Measurements from ENCODE around the gene PKN1.

Gene PKN1

DNA sequence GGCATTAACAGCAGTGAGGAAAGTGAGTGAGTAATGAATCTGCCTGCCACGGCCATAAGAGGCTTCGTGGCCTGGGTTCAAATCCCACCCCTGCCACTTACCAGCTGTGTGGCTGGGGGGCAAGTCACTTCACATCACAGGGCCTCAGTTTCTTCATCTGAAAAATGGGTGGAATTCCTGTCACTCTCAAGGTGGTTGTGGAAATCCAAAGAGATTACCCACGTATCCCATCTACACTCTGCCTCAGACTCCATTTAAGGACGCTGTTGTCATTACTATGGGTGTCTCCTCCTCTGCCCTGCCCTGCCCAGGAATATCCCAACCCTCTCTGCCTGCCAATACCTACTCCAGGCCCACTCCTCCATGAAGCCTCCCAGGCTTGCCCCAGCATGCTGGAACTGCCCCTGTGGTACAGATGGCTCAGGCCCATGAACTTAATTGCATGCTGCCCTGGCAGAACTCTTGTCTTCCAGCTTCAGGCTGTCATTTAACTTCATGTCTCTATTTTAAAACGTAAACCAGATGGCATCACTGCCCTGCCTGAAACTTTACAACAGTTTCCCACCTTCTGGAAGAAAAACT, 59.7 kb downstream of the PKN1 start:
- ChIA-PET CTCF (interaction anchor here (1.6 to 3.1 kb wide), 3 partner anchors 9 to 14 kb away, joined by 5 to 19 read pairs (median 6); no protein-coding TSS in a partner anchor), POLR2A (interaction anchor here (0.6 kb wide), 1 partner anchor 12 kb away, joined by 3 read pairs; no protein-coding TSS in a partner anchor)

GRCh38 chr19:14494411-14494810, 61.3 kb downstream of the PKN1 start:
- no peak for DNase-seq (ENCODE audit: extremely low spot score)
- no peak for TF ChIP-seq CTCF (IDR thresholded peaks at IDR 0.05; ENCODE audit: control extremely low read depth, extremely low read depth, low read depth, missing control alignments)
- POLR2A ChIA-PET, result no interaction called here
- CTCF ChIA-PET, result interaction anchor here (1.2 to 5.8 kb wide), 4 partner anchors 9 to 27 kb away, joined by 3 to 43 read pairs (median 16); no protein-coding TSS in a partner anchor

More for the DNA sequence above, 59.7 kb downstream of the PKN1 start:
- no peak for DNase-seq (ENCODE audit: extremely low spot score)
- no peak for TF ChIP-seq CTCF (IDR thresholded peaks at IDR 0.05; ENCODE audit: control extremely low read depth, extremely low read depth, low read depth, missing control alignments)

- POLR2A ChIA-PET, result no interaction called here
- CTCF ChIA-PET, result interaction anchor here (1.1 to 5.8 kb wide), 6 partner anchors 8 to 28 kb away, joined by 3 to 43 read pairs (median 4); no protein-coding TSS in a partner anchor
- no peak for TF ChIP-seq CTCF (IDR thresholded peaks at IDR 0.05; ENCODE audit: control extremely low read depth, extremely low read depth, low read depth, missing control alignments)
- peak; percentile 22 for DNase-seq (ENCODE audit: extremely low spot score)
These were observed 62.0 kb downstream of the PKN1 start for GRCh38 chr19:14494910-14495671.

DNA sequence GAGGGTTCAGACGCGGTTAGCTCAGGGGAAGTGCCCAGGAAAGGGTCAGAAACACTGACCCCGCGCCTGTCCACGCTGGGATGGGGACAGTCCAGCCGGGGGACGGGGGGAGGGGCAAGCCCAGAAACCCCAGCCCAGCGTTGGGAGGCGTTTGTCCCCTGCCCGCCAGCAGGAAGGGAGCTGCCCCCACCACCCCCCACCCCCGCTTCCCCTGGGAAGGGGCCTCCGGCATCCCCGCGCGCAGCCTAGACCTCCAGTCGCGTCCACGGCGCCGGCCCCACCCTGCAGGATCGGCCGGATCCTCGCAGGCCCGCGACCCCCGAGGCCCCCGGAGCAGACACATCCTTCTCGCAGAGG, 62.5 kb downstream of the PKN1 start:
- TF ChIP-seq CTCF (IDR thresholded peaks at IDR 0.05; ENCODE audit: control extremely low read depth, extremely low read depth, low read depth, missing control alignments), result no peak
- DNase-seq (ENCODE audit: extremely low spot score), result no peak
- CTCF ChIA-PET, result interaction anchor here (1.1 to 5.8 kb wide), 6 partner anchors 8 to 29 kb away, joined by 3 to 43 read pairs (median 4); no protein-coding TSS in a partner anchor
- POLR2A ChIA-PET, result no interaction called here

DNA sequence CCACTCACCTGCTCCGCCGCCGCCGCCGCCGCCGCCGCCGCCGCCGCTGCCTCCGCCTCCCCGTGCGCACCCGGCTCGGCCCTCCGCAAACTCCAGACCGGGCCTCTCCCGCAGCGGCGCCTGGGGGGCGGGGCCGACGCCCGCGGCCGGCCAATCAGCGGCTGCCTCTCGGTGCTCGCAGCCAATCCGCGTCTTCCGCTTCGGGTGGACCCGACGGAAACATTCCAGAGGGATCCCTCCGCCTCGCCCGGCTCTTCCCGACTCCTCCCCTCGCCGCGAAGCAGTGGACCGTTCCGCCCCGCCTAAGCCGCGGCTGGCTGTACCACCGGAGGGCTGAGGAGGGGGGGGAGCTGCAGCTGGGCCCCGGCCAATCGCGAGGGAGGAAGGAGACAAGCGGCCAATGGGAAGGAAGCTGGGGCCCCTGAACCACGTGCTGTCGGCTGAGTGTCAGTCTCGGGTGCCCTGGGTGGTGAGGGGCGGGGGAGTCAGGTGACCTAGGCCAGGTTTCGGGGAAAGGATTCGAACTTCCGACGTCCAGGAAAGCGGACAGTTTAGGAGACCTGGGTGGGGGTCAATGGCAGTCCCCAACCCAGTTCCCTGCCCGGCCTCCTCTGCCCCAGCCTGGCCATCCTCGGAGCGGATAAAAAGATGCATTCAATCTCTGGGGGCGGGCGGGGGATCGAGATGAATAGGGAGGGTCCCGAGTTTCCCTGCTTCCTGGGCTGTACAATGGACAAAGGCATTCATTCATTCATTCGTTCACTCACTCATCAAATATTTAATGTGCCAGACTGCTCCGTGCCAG, 63.1 kb downstream of the PKN1 start, which contains the start of gene GIPC1:
TSS of gene GIPC1 (minus strand) at position 99 of the 805 bp plus-strand sequence. CDS start 13,151 bp downstream, outside the sequence.
- no peak for TF ChIP-seq CTCF (IDR thresholded peaks at IDR 0.05; ENCODE audit: control extremely low read depth, extremely low read depth, low read depth, missing control alignments)
- ChIA-PET POLR2A (no interaction called here), CTCF (interaction anchor here (1.1 to 5.8 kb wide), 5 partner anchors 9 to 29 kb away, joined by 3 to 43 read pairs (median 4); no protein-coding TSS in a partner anchor)
- DNase-seq (ENCODE audit: extremely low spot score), result peak; percentile 98

DNA sequence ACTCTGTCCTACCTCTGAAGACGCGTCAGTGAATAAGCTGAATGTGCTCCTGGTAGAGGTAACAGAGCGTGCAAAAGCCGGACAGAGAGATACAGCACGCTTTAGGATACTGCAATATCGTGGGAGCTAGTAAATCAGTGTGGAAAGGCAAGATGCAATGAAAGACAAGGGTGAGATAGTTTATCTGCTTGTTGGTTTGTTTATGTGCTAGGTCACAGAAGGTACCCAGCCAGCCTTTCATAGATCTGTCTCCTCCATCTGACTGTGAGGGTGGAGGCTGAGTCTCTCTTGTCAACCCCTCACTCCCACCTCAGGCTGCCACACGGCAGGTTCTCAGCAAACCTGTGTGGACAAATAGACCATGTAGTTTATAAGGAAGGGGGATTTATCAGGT, 63.7 kb downstream of the PKN1 start:
- POLR2A ChIA-PET, result no interaction called here
- CTCF ChIA-PET, result interaction anchor here (1.6 to 5.8 kb wide), 3 partner anchors 9 to 90 kb away, joined by 3 to 43 read pairs (median 28); no protein-coding TSS in a partner anchor
- no peak for TF ChIP-seq CTCF (IDR thresholded peaks at IDR 0.05; ENCODE audit: control extremely low read depth, extremely low read depth, low read depth, missing control alignments)
- no peak for DNase-seq (ENCODE audit: extremely low spot score)
